Left lung (tissue), 10 donors: Measurements from ENCODE around the gene APOO. TPM values are rescaled to one million over a fixed set of nuclear protein-coding genes. Genes with fewer than 3 reads are reported as not detected.

Experiments used
- ATAC-seq: fragments of 200-7000 bp; cut with Tn5 transposase; one replicate; pipeline ENCODE4 v1.9.1; 2020; ENCODE audit warnings: moderate library complexity
- DNase-seq, 4 donors: peaks; one replicate each; pipeline ENCODE4 v3.0.0-alpha.2; 2013 to 2020
- H3K27ac ChIP-seq, 2 donors: fragments of 200-600 bp; sonication (generic) in 1 of 2; one replicate each; pipeline versions ENCODE4 v1.5.0 to v1.8.0; 2020 to 2021
- H3K27me3 ChIP-seq, 2 donors: fragments of 200-600 bp; sonication (generic) in 1 of 2; one replicate each; pipeline versions ENCODE4 v1.5.0 to v1.8.0; 2020 to 2021
- H3K36me3 ChIP-seq, 2 donors: fragments of 200-600 bp; sonication (generic) in 1 of 2; one replicate each; pipeline versions ENCODE4 v1.5.0 to v1.8.0; 2020 to 2021
- H3K4me1 ChIP-seq, 2 donors: fragments of 200-600 bp; one replicate each; pipeline ENCODE4 v1.8.0; 2021
- H3K4me3 ChIP-seq, 2 donors: fragments of 200-600 bp; sonication (generic) in 1 of 2; one replicate each; pipeline versions ENCODE4 v1.5.0 to v1.8.0; 2020 to 2021; ENCODE audit warnings: mild to moderate bottlenecking in 1 of 2
- H3K9me3 ChIP-seq, 2 donors: fragments of 200-600 bp; sonication (generic) in 1 of 2; one replicate each; pipeline versions ENCODE4 v1.5.0 to v1.8.0; 2020 to 2021
- CTCF ChIP-seq, 2 donors: fragments of 200-600 bp; sonication (generic) in 1 of 2; IDR thresholded peaks; one replicate each; pipeline versions ENCODE4 v1.5.0 to v1.8.0; 2021; ENCODE audit warnings: antibody characterized with exemption in 2 of 2
- intact Hi-C, 2 donors: fragments of 100-400 bp; cut with DNase I; formaldehyde crosslinking; loops; one replicate each; pipeline versions ENCODE4 v1.11.2 to v1.14.2; 2022
- polyA plus RNA-seq, 6 donors: library from polyadenylated mRNA; unstranded; fragments of 120-200 nt; gene quantifications; one replicate each; pipeline ENCODE4 v1.2.1, GENCODE V29; 2013; ENCODE audit not compliant: insufficient read length in 6 of 6
- total RNA-seq, 2 donors: library from RNA; stranded (reverse); fragmentation: NEBNext Ultra II Directional; extraction: Animal tissue kit (Norgen Biotek cat#: 25700); gene quantifications; one replicate each; pipeline ENCODE4 v1.2.1, GENCODE V29; 2021
- donor health status: DM: no; HTN: yes; CAD: no.
- donor health status: DM: no; HTN: no; CAD: no.

The APOO gene
- total and polyA plus RNA-seq, 8 donors, result 15.9 to 24.3 (median 19.6) TPM

GRCh38 chrX:23930894-23931604 is 23.3 kb upstream of the APOO start:
- no peak for DNase-seq
- Histone ChIP-seq H3K27ac (no peak overlapping the region), H3K4me1 (no peaks in the 10 kb centered on the region), H3K36me3 (no peaks in the 10 kb centered on the region), H3K27me3 (no peaks in the 10 kb centered on the region), H3K4me3 (no peak overlapping the region), H3K9me3 (no peaks in the 10 kb centered on the region)
- ATAC-seq, result no peak
- intact Hi-C loops, result no loop called here
- TF ChIP-seq CTCF (IDR thresholded peaks at IDR 0.05), result no peak

GRCh38 chrX:23926015-23926414 is 18.3 kb upstream of the APOO start:
- no peak overlapping the region for H3K27ac ChIP-seq
- DNase-seq, result no peak
- H3K27me3 ChIP-seq, result no peaks in the 10 kb centered on the region
- H3K36me3 ChIP-seq, result no peaks in the 10 kb centered on the region
- ATAC-seq, result no peak
- H3K4me1 ChIP-seq, result no peaks in the 10 kb centered on the region
- TF ChIP-seq CTCF (IDR thresholded peaks at IDR 0.05), result no peak
- H3K9me3 ChIP-seq, result no peaks in the 10 kb centered on the region
- H3K4me3 ChIP-seq, result no peak overlapping the region
- intact Hi-C loops, result no loop called here

GRCh38 chrX:23919706-23920320 is 12.1 kb upstream of the APOO start:
- H3K27me3 ChIP-seq, result no peaks in the 10 kb centered on the region
- no peak for TF ChIP-seq CTCF (IDR thresholded peaks at IDR 0.05)
- H3K9me3 ChIP-seq, result no peaks in the 10 kb centered on the region
- DNase-seq (no peak), ATAC-seq (no peak)
- no peak overlapping the region for H3K27ac ChIP-seq
- H3K36me3 ChIP-seq, result no peaks in the 10 kb centered on the region
- intact Hi-C loops, result no loop called here
- H3K4me1 ChIP-seq, result no peaks in the 10 kb centered on the region
- H3K4me3 ChIP-seq, result no peak overlapping the region

- H3K4me3 ChIP-seq, result no peak overlapping the region
- no peak for TF ChIP-seq CTCF (IDR thresholded peaks at IDR 0.05)
- ATAC-seq, result no peak
Measured at GRCh38 chrX:23919148-23919547, 11.4 kb upstream of the APOO start.

GRCh38 chrX:23911126-23911835 is 3.5 kb upstream of the APOO start:
- peak overlapping the region in 1 of 2 donors; percentile 37 for H3K27ac ChIP-seq
- TF ChIP-seq CTCF (IDR thresholded peaks at IDR 0.05), result no peak
- no peaks in the 10 kb centered on the region for H3K27me3 ChIP-seq
- no peaks in the 10 kb centered on the region for H3K9me3 ChIP-seq
- H3K4me1 ChIP-seq, result no peaks in the 10 kb centered on the region
- intact Hi-C loops, result no loop called here
- H3K4me3 ChIP-seq, result no peak overlapping the region
- ATAC-seq (no peak), DNase-seq (no peak)
- H3K36me3 ChIP-seq, result no peaks in the 10 kb centered on the region

More at GRCh38 chrX:23919148-23919547, 11.4 kb upstream of the APOO start:
- Histone ChIP-seq H3K27me3 (no peaks in the 10 kb centered on the region), H3K27ac (no peak overlapping the region), H3K4me1 (no peaks in the 10 kb centered on the region), H3K36me3 (no peaks in the 10 kb centered on the region), H3K9me3 (no peaks in the 10 kb centered on the region)
- intact Hi-C loops, result no loop called here
- no peak for DNase-seq
